Neural cell (in vitro differentiated cells): ENCODE data around the gene ADH1C. TPM values are rescaled to one million over a fixed set of nuclear protein-coding genes. Genes with fewer than 3 reads are reported as not detected.

ENCODE experiments used
- H2AFZ ChIP-seq: fragments of 200-600, 300-800 bp; sonication (generic), shearing (Covaris generic); 2 replicates; pipeline ENCODE4 v1.6.0; 2014; ENCODE audit warnings: low read depth, mild to moderate bottlenecking, antibody characterized with exemption, low read length, moderate library complexity
- H3F3A ChIP-seq: fragments of 200-600 bp; shearing (Covaris generic); 2 replicates; pipeline ENCODE4 v1.6.1; 2016; ENCODE audit warnings: mild to moderate bottlenecking, moderate library complexity, mixed read lengths, antibody characterized with exemption, low read length; ENCODE audit not compliant: insufficient read depth, poor library complexity, severe bottlenecking
- H3K27ac ChIP-seq: fragments of 200-600, 300-800 bp; sonication (generic), shearing (Covaris generic); 2 replicates; pipeline ENCODE4 v1.5.1; 2014; ENCODE audit warnings: mild to moderate bottlenecking, low read length, moderate library complexity
- H3K27me3 ChIP-seq: fragments of 300-800, 200-600 bp; sonication (generic), shearing (Covaris generic); 2 replicates; pipeline ENCODE4 v1.6.0; 2014; ENCODE audit warnings: mild to moderate bottlenecking, low read depth, low read length, moderate library complexity; ENCODE audit not compliant: insufficient read depth
- H3K36me3 ChIP-seq: fragments of 300-800, 200-600 bp; sonication (generic), shearing (Covaris generic); 2 replicates; pipeline ENCODE4 v1.5.1; 2014; ENCODE audit warnings: mild to moderate bottlenecking, antibody characterized with exemption, low read length, moderate library complexity; ENCODE audit not compliant: insufficient read depth
- H3K4me2 ChIP-seq: fragments of 300-800, 200-600 bp; sonication (generic), shearing (Covaris generic); 2 replicates; pipeline ENCODE4 v1.6.0; 2014; ENCODE audit warnings: mild to moderate bottlenecking, low read length
- H3K4me3 ChIP-seq: fragments of 300-800, 200-600 bp; sonication (generic), shearing (Covaris generic); 2 replicates; pipeline ENCODE4 v1.5.1; 2014; ENCODE audit warnings: mild to moderate bottlenecking, low read length, moderate library complexity
- H3K79me2 ChIP-seq: fragments of 200-600 bp; shearing (Covaris generic); replicated peaks from 2 replicates; pipeline ENCODE4 v1.6.0; 2014; ENCODE audit warnings: mild to moderate bottlenecking, low read length, moderate library complexity; ENCODE audit not compliant: insufficient read depth
- H3K9ac ChIP-seq: fragments of 300-800, 200-600 bp; sonication (generic), shearing (Covaris generic); 2 replicates; pipeline ENCODE4 v1.6.1; 2016; ENCODE audit warnings: mild to moderate bottlenecking, low read length, mixed read lengths
- H3K9me2 ChIP-seq: fragments of 200-600 bp; shearing (Covaris generic); 2 replicates; pipeline ENCODE4 v1.6.1; 2016; ENCODE audit warnings: mild to moderate bottlenecking, low read length, mixed read lengths; ENCODE audit not compliant: insufficient read depth
- H3K9me3 ChIP-seq: fragments of 200-600, 300-800 bp; sonication (generic), shearing (Covaris generic); 2 replicates; pipeline ENCODE4 v1.6.1; 2016; ENCODE audit warnings: mild to moderate bottlenecking, mixed run types, low read length, moderate library complexity, mixed read lengths
- H4K20me1 ChIP-seq: fragments of 200-600 bp; shearing (Covaris generic); 2 replicates; pipeline ENCODE4 v1.6.1; 2016; ENCODE audit warnings: mild to moderate bottlenecking, mixed run types; ENCODE audit not compliant: insufficient read depth
- EP300 ChIP-seq: fragments of 450-650 bp; conservative IDR thresholded peaks from 2 replicates; pipeline ENCODE4 v1.6.1; 2014; ENCODE audit warnings: antibody characterized with exemption, mild to moderate bottlenecking, moderate library complexity; ENCODE audit not compliant: poor library complexity, severe bottlenecking
- EZH2 ChIP-seq: fragments of 200-600, 300-800 bp; shearing (Covaris generic), sonication (generic); IDR thresholded peaks from 2 replicates; pipeline ENCODE4 v1.6.1; 2014; ENCODE audit warnings: antibody characterized with exemption, low read length, borderline replicate concordance, mild to moderate bottlenecking; ENCODE audit not compliant: insufficient read depth, poor library complexity, severe bottlenecking
- MXI1 ChIP-seq: fragments of 450-650 bp; conservative IDR thresholded peaks from 2 replicates; pipeline ENCODE4 v1.6.1; 2014; ENCODE audit warnings: antibody characterized with exemption, mild to moderate bottlenecking; ENCODE audit not compliant: poor library complexity, severe bottlenecking
- POLR2AphosphoS5 ChIP-seq: IDR thresholded peaks from 2 replicates; pipeline ENCODE4 v1.6.1; 2012
- RAD21 ChIP-seq: fragments of 450-650 bp; conservative IDR thresholded peaks from 2 replicates; pipeline ENCODE4 v1.6.1; 2014; ENCODE audit warnings: antibody characterized with exemption, mild to moderate bottlenecking, moderate library complexity
- REST ChIP-seq: IDR thresholded peaks from 2 replicates; pipeline ENCODE4 v1.6.1; 2012; ENCODE audit warnings: borderline replicate concordance
- SMC3 ChIP-seq: fragments of 450-650 bp; conservative IDR thresholded peaks from 2 replicates; pipeline ENCODE4 v1.6.1; 2014; ENCODE audit warnings: antibody characterized with exemption, mild to moderate bottlenecking, moderate library complexity; ENCODE audit not compliant: poor library complexity
- TAF1 ChIP-seq: IDR thresholded peaks from 2 replicates; pipeline ENCODE4 v1.6.1; 2012; ENCODE audit warnings: low read depth
- polyA plus RNA-seq: library from polyadenylated mRNA; depleted of rRNA; stranded (reverse); fragments of >200 nt; gene quantifications from 2 replicates; pipeline ENCODE4 v1.2.3, GENCODE V29; 2014
- TF ChIP-seq, protein P1 (sequence below): fragments of 450-650 bp; IDR thresholded peaks from 2 replicates; pipeline ENCODE4 v1.5.1; 2014; ENCODE audit warnings: antibody characterized with exemption, mild to moderate bottlenecking, moderate library complexity; ENCODE audit not compliant: poor library complexity, severe bottlenecking

Gene ADH1C
- polyA plus RNA-seq, 1 donor from 2014 or later: not detected

DNA sequence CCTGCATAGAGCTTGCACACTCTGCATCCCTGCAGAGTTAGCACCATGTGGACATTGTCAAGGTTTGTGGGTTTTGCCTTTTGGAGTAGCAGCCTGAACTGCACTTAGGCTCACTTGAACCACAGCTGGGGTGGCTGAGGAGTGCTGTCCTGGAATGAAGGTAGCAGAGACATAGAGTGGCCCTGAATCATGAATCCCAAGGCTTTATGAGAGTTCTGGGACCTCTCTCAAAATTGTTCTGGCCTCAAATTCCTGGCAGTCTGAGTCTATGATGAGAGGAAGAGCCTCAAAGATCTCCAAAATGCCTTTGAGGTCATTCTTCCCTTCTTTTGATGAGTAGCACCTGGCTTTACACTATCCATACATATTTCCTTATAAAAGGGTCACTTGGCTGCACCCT, 37.1 kb upstream of the ADH1C start:
- H3K36me3 ChIP-seq: no peaks in the 10 kb centered on the region
- no peaks in the 10 kb centered on the region for H3K9me3 ChIP-seq
- TF ChIP-seq EZH2 (no peak), POLR2AphosphoS5 (no peak), REST (no peak), EP300 (no peak), TAF1 (no peak), SMC3 (no peak), MXI1 (no peak), RAD21 (no peak)
- TF ChIP-seq, protein P1, sequence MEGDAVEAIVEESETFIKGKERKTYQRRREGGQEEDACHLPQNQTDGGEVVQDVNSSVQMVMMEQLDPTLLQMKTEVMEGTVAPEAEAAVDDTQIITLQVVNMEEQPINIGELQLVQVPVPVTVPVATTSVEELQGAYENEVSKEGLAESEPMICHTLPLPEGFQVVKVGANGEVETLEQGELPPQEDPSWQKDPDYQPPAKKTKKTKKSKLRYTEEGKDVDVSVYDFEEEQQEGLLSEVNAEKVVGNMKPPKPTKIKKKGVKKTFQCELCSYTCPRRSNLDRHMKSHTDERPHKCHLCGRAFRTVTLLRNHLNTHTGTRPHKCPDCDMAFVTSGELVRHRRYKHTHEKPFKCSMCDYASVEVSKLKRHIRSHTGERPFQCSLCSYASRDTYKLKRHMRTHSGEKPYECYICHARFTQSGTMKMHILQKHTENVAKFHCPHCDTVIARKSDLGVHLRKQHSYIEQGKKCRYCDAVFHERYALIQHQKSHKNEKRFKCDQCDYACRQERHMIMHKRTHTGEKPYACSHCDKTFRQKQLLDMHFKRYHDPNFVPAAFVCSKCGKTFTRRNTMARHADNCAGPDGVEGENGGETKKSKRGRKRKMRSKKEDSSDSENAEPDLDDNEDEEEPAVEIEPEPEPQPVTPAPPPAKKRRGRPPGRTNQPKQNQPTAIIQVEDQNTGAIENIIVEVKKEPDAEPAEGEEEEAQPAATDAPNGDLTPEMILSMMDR: no peak
- H3K27me3 ChIP-seq: no peaks in the 10 kb centered on the region
- no peak overlapping the region for H2AFZ ChIP-seq
- H4K20me1 ChIP-seq: no peaks in the 10 kb centered on the region
- no peaks in the 10 kb centered on the region for H3K9me2 ChIP-seq
- no peak overlapping the region for H3K4me3 ChIP-seq
- H3K9ac ChIP-seq: no peak overlapping the region
- H3K27ac ChIP-seq: no peak overlapping the region
- H3F3A ChIP-seq: no peaks in the 10 kb centered on the region
- no peaks in the 10 kb centered on the region for H3K79me2 ChIP-seq
- no peak overlapping the region for H3K4me2 ChIP-seq

DNA sequence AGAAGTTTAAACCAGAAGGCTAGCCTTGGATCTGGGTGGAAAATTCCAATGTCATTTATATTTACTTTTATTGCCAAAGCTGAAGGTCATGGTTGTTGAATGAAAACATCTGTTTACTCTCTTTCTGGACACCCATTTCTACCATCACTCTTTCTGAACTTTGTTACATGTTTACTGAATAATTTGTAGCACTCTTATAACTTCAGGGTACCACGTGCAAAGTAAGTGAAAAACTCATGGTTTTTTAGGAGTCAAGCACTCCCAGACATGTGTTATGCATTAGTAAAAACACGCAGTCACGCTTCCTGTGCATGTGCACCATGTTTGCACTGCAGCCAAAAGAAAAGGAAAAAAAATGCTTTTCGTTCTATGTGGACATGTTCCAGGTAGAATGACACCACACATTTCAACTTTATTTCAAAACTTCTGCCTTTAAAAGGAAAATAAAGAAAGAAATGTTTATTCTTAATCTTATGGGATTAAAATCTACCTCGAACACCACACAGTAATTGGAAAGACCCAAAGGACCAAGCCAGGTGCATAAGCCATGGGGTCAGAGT, 31.4 kb upstream of the ADH1C start:
- no peaks in the 10 kb centered on the region for H3F3A ChIP-seq
- H3K27ac ChIP-seq: no peak overlapping the region
- no peak overlapping the region for H2AFZ ChIP-seq
- H3K4me3 ChIP-seq: no peak overlapping the region
- no peaks in the 10 kb centered on the region for H3K27me3 ChIP-seq
- no peaks in the 10 kb centered on the region for H3K79me2 ChIP-seq
- H3K9me2 ChIP-seq: no peaks in the 10 kb centered on the region
- no peaks in the 10 kb centered on the region for H3K9me3 ChIP-seq
- H4K20me1 ChIP-seq: no peaks in the 10 kb centered on the region
- H3K36me3 ChIP-seq: no peaks in the 10 kb centered on the region
- TF ChIP-seq REST (no peak), EZH2 (no peak), TAF1 (no peak), MXI1 (no peak), POLR2AphosphoS5 (no peak), SMC3 (no peak), RAD21 (no peak), EP300 (no peak)
- TF ChIP-seq, protein P1: no peak
- no peak overlapping the region for H3K9ac ChIP-seq
- H3K4me2 ChIP-seq: no peak overlapping the region
